Prostate gland (tissue), 2 donors: ENCODE results near the gene FOXRED2. TPM values are rescaled to one million over a fixed set of nuclear protein-coding genes. Genes with fewer than 3 reads are reported as not detected.

Experiments used
- DNase-seq: peaks from one replicate; pipeline ENCODE4 v3.0.0-alpha.2; 2019; ENCODE audit warnings: low spot score
- H3K27ac ChIP-seq, 2 donors: fragments of 200-600 bp; sonication (generic); 2 replicates each; pipeline ENCODE4 v1.5.1; 2017 to 2019
- H3K27me3 ChIP-seq: fragments of 200-600 bp; sonication (generic); replicated peaks from 2 replicates; pipeline ENCODE4 v1.5.1; 2019; ENCODE audit not compliant: insufficient read depth
- H3K36me3 ChIP-seq, 2 donors: fragments of 200-600 bp; sonication (generic); 1 replicate in 1 of 2; 2 replicates in 1 of 2; pipeline versions ENCODE4 v1.5.1 to v1.8.1; 2017 to 2019
- H3K4me1 ChIP-seq: fragments of 200-600 bp; sonication (generic); replicated peaks from 2 replicates; pipeline ENCODE4 v1.5.1; 2019
- H3K4me3 ChIP-seq, 2 donors: fragments of 200-600 bp; sonication (generic); 2 replicates each; pipeline ENCODE4 v1.5.1; 2017 to 2019
- H3K9me3 ChIP-seq: fragments of 200-600 bp; sonication (generic); 2 replicates; pipeline ENCODE4 v1.5.1; 2017
- POLR2A ChIP-seq: fragments of 450-650 bp; IDR thresholded peaks from one replicate; pipeline ENCODE4 v1.6.1; 2016; ENCODE audit warnings: antibody characterized with exemption, mild to moderate bottlenecking
- POLR2AphosphoS5 ChIP-seq: sonication (generic); formaldehyde crosslinking; IDR thresholded peaks from one replicate; pipeline ENCODE4 v1.6.1; 2017; ENCODE audit warnings: antibody characterized with exemption
- whole genome bisulfite sequencing: methylation state at CpG from one replicate; pipeline ENCODE4 v1.1.5; 2018; 5-methylcytosine and 5-hydroxymethylcytosine counted together
- intact Hi-C: fragments of 100-400 bp; cut with DNase I; formaldehyde crosslinking; loops from one replicate; pipeline ENCODE4 v1.14.2; 2022
- total RNA-seq, 2 donors: library from RNA; depleted of rRNA; stranded (reverse); fragments of >200 nt; gene quantifications; one replicate each; pipeline ENCODE4 v1.1.0, GENCODE V29; 2016
- TF ChIP-seq, protein P1 (sequence below), 4 experiments: fragments of 200-600 bp in 2 of 4; fragments of 450-650 bp in 2 of 4; sonication (generic) in 2 of 4; IDR thresholded peaks; 1 replicate in 3 of 4; 2 replicates in 1 of 4; pipeline ENCODE4 v1.5.1; 2016 to 2019; ENCODE audit warnings: antibody characterized with exemption in 4 of 4, mild to moderate bottlenecking in 2 of 4, moderate library complexity in 2 of 4

Gene FOXRED2
- total RNA-seq, 2 donors from 2014 or later, result 24.7 to 33.7 TPM

DNA sequence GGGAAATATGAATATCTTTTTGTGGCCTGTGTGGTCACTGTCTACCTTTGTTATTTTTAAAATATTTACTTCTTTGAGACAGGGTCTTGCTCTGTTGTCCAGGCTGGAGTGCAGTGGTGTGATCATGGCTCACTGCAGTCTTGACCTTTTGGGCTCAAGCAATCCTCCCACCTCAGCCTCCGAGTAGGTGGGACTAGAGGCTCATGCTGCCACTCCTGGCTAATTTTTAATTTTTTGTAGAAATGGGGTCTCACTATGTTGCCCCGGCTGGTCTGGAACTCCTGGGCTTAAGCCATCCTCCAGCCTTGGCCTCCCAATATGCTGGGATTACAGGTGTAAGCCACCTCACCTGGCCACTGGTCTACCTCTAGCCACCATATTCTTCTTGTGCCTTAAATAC lies 25.6 kb upstream of the FOXRED2 start:
- DNase-seq, result no peak
- 94% methylated on average over 2 of the region's 2 CpGs for WGBS
- TF ChIP-seq, protein P1, sequence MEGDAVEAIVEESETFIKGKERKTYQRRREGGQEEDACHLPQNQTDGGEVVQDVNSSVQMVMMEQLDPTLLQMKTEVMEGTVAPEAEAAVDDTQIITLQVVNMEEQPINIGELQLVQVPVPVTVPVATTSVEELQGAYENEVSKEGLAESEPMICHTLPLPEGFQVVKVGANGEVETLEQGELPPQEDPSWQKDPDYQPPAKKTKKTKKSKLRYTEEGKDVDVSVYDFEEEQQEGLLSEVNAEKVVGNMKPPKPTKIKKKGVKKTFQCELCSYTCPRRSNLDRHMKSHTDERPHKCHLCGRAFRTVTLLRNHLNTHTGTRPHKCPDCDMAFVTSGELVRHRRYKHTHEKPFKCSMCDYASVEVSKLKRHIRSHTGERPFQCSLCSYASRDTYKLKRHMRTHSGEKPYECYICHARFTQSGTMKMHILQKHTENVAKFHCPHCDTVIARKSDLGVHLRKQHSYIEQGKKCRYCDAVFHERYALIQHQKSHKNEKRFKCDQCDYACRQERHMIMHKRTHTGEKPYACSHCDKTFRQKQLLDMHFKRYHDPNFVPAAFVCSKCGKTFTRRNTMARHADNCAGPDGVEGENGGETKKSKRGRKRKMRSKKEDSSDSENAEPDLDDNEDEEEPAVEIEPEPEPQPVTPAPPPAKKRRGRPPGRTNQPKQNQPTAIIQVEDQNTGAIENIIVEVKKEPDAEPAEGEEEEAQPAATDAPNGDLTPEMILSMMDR (IDR thresholded peaks at IDR 0.05), result no peak
- TF ChIP-seq POLR2A (no peak), POLR2AphosphoS5 (no peak)
- intact Hi-C loops, result no loop called here
- H3K36me3 ChIP-seq, result no peaks in the 10 kb centered on the region
- no peak overlapping the region for H3K27ac ChIP-seq
- no peaks in the 10 kb centered on the region for H3K4me1 ChIP-seq
- no peaks in the 10 kb centered on the region for H3K9me3 ChIP-seq
- H3K4me3 ChIP-seq, result no peak overlapping the region
- no peaks in the 10 kb centered on the region for H3K27me3 ChIP-seq

- TF ChIP-seq POLR2A (peak; percentile 70), POLR2AphosphoS5 (peak; percentile 99)
- TF ChIP-seq, protein P1 (IDR thresholded peaks at IDR 0.05), result peak in 1 of 4 experiments; percentile 8
- peaks cover 0 to 14% of the 10 kb centered on the region in 2 donors for H3K36me3 ChIP-seq
- intact Hi-C loops, result loop anchor here (10.0 kb wide), 2 partner anchors 236 to 1224 kb away; no protein-coding TSS in a partner anchor
- H3K4me3 ChIP-seq, result peak within 1 kb of the TSS; percentile 46 to 59
- under 1% methylated on average over 82 of the region's 82 CpGs for WGBS
- no peaks in the 10 kb centered on the region for H3K27me3 ChIP-seq
- peak within 1 kb of the TSS; percentile 89 to 90 for H3K27ac ChIP-seq
- H3K4me1 ChIP-seq, result no peaks in the 10 kb centered on the region
- DNase-seq, result peak; percentile 98
- H3K9me3 ChIP-seq, result no peaks in the 10 kb centered on the region
Observed at GRCh38 chr22:36528795-36529751, 22.2 kb upstream of the FOXRED2 start, which contains the start of gene EIF3D. TSS of gene EIF3D (minus strand) at chr22:36529166. CDS start at chr22:36526121, 3,045 bp downstream.

- WGBS, result 9% methylated on average over 8 of the region's 8 CpGs
- peak overlapping the region; percentile 89 to 90 for H3K27ac ChIP-seq
- DNase-seq, result no peak
Observed at GRCh38 chr22:36528341-36528740, 21.5 kb upstream of the FOXRED2 start.

GRCh38 chr22:36522662-36523061 lies 15.8 kb upstream of the FOXRED2 start:
- no peak for DNase-seq
- intact Hi-C loops, result loop anchor here (10.0 kb wide), 2 partner anchors 242 to 1218 kb away; no protein-coding TSS in a partner anchor
- Histone ChIP-seq H3K4me3 (no peak overlapping the region), H3K36me3 (peaks cover 20 to 48% of the 10 kb centered on the region in 2 donors), H3K27ac (no peak overlapping the region), H3K27me3 (no peaks in the 10 kb centered on the region), H3K4me1 (no peaks in the 10 kb centered on the region), H3K9me3 (no peaks in the 10 kb centered on the region)
- no peak for TF ChIP-seq POLR2AphosphoS5
- TF ChIP-seq, protein P1 (IDR thresholded peaks at IDR 0.05), result no peak
- TF ChIP-seq POLR2A, result no peak
- WGBS, result 92% methylated on average over 6 of the region's 6 CpGs

More at GRCh38 chr22:36528341-36528740, 21.5 kb upstream of the FOXRED2 start:
- peak overlapping the region; percentile 46 to 59 for H3K4me3 ChIP-seq
- TF ChIP-seq POLR2A, result no peak
- no peak for TF ChIP-seq POLR2AphosphoS5
- TF ChIP-seq, protein P1 (IDR thresholded peaks at IDR 0.05), result no peak
- H3K36me3 ChIP-seq, result peaks cover 2 to 22% of the 10 kb centered on the region in 2 donors
- no peaks in the 10 kb centered on the region for H3K4me1 ChIP-seq
- intact Hi-C loops, result loop anchor here (10.0 kb wide), 2 partner anchors 236 to 1224 kb away; no protein-coding TSS in a partner anchor
- H3K9me3 ChIP-seq, result no peaks in the 10 kb centered on the region
- H3K27me3 ChIP-seq, result no peaks in the 10 kb centered on the region
